DND-41 (cell line): ENCODE results near the gene DPP7.

Experiments used
- ATAC-seq: fragments of 200-7000 bp; cut with Tn5 transposase; 3 replicates; pipeline ENCODE4 v1.9.1; 2021; ENCODE audit warnings: low read depth; ENCODE audit not compliant: insufficient read depth
- DNase-seq: peaks from one replicate; pipeline ENCODE4 v3.0.0-alpha.2; 2020
- H2AFZ ChIP-seq: 2 replicates; pipeline ENCODE4 v1.6.0; 2012; ENCODE audit warnings: low read depth, low read length
- H3K27ac ChIP-seq: 2 replicates; pipeline ENCODE4 v1.5.1; 2012; ENCODE audit warnings: low read length, inconsistent platforms
- H3K27me3 ChIP-seq: fragments of 200-600 bp; sonication (generic); 2 replicates; pipeline ENCODE4 v1.6.0; 2012; ENCODE audit warnings: low read length, mild to moderate bottlenecking, inconsistent platforms; ENCODE audit not compliant: insufficient read depth, poor library complexity
- H3K36me3 ChIP-seq: 2 replicates; pipeline ENCODE4 v1.5.1; 2012; ENCODE audit warnings: low read length, inconsistent platforms; ENCODE audit not compliant: insufficient read depth
- H3K4me1 ChIP-seq: 2 replicates; pipeline ENCODE4 v1.5.1; 2012; ENCODE audit warnings: mild to moderate bottlenecking, low read length; ENCODE audit not compliant: insufficient read depth
- H3K4me2 ChIP-seq: 2 replicates; pipeline ENCODE4 v1.6.0; 2012; ENCODE audit warnings: mild to moderate bottlenecking, moderate library complexity, low read length, inconsistent platforms; ENCODE audit not compliant: insufficient read depth
- H3K4me3 ChIP-seq, 2 experiments: fragments of 200-600 bp in 1 of 2; shearing (Covaris generic) in 1 of 2; 2 replicates each; pipeline ENCODE4 v1.5.1; 2012 to 2016; ENCODE audit warnings: inconsistent platforms in 2 of 2, low read length in 2 of 2, mild to moderate bottlenecking in 2 of 2, low read depth in 1 of 2, moderate library complexity in 1 of 2
- H3K79me2 ChIP-seq: 2 replicates; pipeline ENCODE4 v1.6.0; 2012; ENCODE audit warnings: low read length, inconsistent platforms; ENCODE audit not compliant: insufficient read depth
- H3K9ac ChIP-seq: 2 replicates; pipeline ENCODE4 v1.6.0; 2012; ENCODE audit warnings: low read depth, mild to moderate bottlenecking, inconsistent platforms, low read length, moderate library complexity
- H3K9me3 ChIP-seq: 2 replicates; pipeline ENCODE4 v1.5.1; 2012; ENCODE audit warnings: low read length, moderate library complexity, mild to moderate bottlenecking, inconsistent platforms; ENCODE audit not compliant: insufficient read depth, severe bottlenecking
- H4K20me1 ChIP-seq: 2 replicates; pipeline ENCODE4 v1.6.0; 2012; ENCODE audit warnings: low read length; ENCODE audit not compliant: insufficient read depth
- EZH2 ChIP-seq: IDR thresholded peaks from 3 replicates; pipeline ENCODE4 v1.6.1; 2012; ENCODE audit warnings: borderline replicate concordance, low read depth, mild to moderate bottlenecking, moderate library complexity, low read length, inconsistent platforms; ENCODE audit not compliant: severe bottlenecking
- TF ChIP-seq, protein P1 (sequence below): IDR thresholded peaks from 2 replicates; pipeline ENCODE4 v1.5.1; 2012; ENCODE audit warnings: borderline replicate concordance, low read length, moderate library complexity, mild to moderate bottlenecking; ENCODE audit not compliant: poor library complexity, severe bottlenecking; ENCODE audit errors: extremely low read depth

The DPP7 gene

GRCh38 chr9:137097761-137098462, 16.6 kb downstream of the DPP7 start:
- peaks cover 65% of the 10 kb centered on the region for H3K36me3 ChIP-seq
- ATAC-seq (no peak), DNase-seq (no peak)
- peaks cover 3% of the 10 kb centered on the region; the same call in 1 of the 2 replicates for H4K20me1 ChIP-seq
- no peak overlapping the region for H3K9ac ChIP-seq
- H3K79me2 ChIP-seq = peaks cover 10% of the 10 kb centered on the region
- H3K4me1 ChIP-seq = peaks cover 20% of the 10 kb centered on the region
- H3K4me3 ChIP-seq = no peak overlapping the region
- TF ChIP-seq, protein P1, sequence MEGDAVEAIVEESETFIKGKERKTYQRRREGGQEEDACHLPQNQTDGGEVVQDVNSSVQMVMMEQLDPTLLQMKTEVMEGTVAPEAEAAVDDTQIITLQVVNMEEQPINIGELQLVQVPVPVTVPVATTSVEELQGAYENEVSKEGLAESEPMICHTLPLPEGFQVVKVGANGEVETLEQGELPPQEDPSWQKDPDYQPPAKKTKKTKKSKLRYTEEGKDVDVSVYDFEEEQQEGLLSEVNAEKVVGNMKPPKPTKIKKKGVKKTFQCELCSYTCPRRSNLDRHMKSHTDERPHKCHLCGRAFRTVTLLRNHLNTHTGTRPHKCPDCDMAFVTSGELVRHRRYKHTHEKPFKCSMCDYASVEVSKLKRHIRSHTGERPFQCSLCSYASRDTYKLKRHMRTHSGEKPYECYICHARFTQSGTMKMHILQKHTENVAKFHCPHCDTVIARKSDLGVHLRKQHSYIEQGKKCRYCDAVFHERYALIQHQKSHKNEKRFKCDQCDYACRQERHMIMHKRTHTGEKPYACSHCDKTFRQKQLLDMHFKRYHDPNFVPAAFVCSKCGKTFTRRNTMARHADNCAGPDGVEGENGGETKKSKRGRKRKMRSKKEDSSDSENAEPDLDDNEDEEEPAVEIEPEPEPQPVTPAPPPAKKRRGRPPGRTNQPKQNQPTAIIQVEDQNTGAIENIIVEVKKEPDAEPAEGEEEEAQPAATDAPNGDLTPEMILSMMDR = no peak
- TF ChIP-seq EZH2 = no peak
- no peak overlapping the region for H3K4me2 ChIP-seq
- no peak overlapping the region for H2AFZ ChIP-seq
- H3K9me3 ChIP-seq = peaks cover 8% of the 10 kb centered on the region
- no peaks in the 10 kb centered on the region for H3K27me3 ChIP-seq
- no peak overlapping the region for H3K27ac ChIP-seq

DNA sequence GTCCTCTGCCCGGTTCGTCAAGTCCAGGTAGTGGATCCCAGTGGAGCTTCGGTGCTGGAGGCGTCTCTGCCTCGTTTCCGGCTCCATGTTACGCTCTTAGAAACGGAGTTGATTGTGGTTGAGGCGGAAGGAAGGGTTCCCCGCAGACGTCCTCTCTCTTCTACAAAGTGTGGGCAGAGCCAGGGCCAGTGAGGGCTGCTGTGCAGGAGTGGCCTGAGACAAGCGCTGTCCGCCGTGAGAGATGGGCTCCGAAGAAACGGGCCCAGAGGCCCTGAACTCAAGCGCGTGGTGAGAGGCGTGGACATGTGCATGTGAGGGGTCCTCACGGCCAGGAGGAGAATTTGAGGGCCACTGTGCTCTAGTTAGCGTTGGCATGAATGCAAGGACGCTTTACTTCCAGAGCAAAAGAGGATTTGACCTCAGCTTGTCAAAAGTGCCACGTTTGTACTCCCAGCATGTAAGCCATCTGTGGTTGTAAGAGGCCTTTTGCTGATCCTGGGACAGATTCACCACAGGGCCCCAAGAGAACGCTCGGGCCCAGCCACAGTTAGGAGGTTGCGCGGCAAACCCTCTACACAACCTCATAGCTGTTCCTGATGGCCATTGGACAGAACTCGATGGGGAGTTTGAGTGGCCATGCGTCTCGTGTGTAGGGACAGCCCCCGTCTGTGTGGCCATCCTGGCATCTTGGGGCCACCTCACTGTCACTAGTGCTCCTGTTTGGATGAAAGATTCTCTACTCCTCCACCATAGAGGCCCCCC, 17.6 kb downstream of the DPP7 start:
- H2AFZ ChIP-seq = no peak overlapping the region
- H3K9ac ChIP-seq = no peak overlapping the region; the same call in 1 of the 2 replicates
- H3K27ac ChIP-seq = peak overlapping the region; percentile 78; the same call in 1 of the 2 replicates
- ATAC-seq (no peak), DNase-seq (no peak)
- H4K20me1 ChIP-seq = peaks cover 3% of the 10 kb centered on the region; the same call in 1 of the 2 replicates
- peaks cover 20% of the 10 kb centered on the region for H3K4me1 ChIP-seq
- no peaks in the 10 kb centered on the region for H3K27me3 ChIP-seq
- H3K9me3 ChIP-seq = peaks cover 2% of the 10 kb centered on the region
- H3K36me3 ChIP-seq = peaks cover 62% of the 10 kb centered on the region
- H3K4me2 ChIP-seq = peak overlapping the region; percentile 77
- TF ChIP-seq, protein P1 = no peak
- no peak for TF ChIP-seq EZH2
- H3K4me3 ChIP-seq = peak overlapping the region in 1 of 2 experiments; percentile 56; a peak in 1 of 4 replicates
- H3K79me2 ChIP-seq = peaks cover 10% of the 10 kb centered on the region

GRCh38 chr9:137095664-137096517, 18.6 kb downstream of the DPP7 start:
- H3K9ac ChIP-seq = peak overlapping the region; percentile 52
- TF ChIP-seq, protein P1 = peak; percentile 82
- TF ChIP-seq EZH2 = no peak
- H3K4me1 ChIP-seq = peaks cover 20% of the 10 kb centered on the region
- no peaks in the 10 kb centered on the region for H3K9me3 ChIP-seq
- peak; percentile 97 for ATAC-seq
- peak overlapping the region; percentile 78 for H3K27ac ChIP-seq
- H3K79me2 ChIP-seq = peaks cover 13% of the 10 kb centered on the region
- peaks cover 59% of the 10 kb centered on the region for H3K36me3 ChIP-seq
- H4K20me1 ChIP-seq = peaks cover 6% of the 10 kb centered on the region; the same call in 1 of the 2 replicates
- peak overlapping the region; percentile 77 for H3K4me2 ChIP-seq
- H3K27me3 ChIP-seq = no peaks in the 10 kb centered on the region
- H3K4me3 ChIP-seq = peak overlapping the region in 1 of 2 experiments; percentile 56; a peak in 3 of 4 replicates
- H2AFZ ChIP-seq = peak overlapping the region; percentile 70
- DNase-seq = peak; percentile 89
